PC-9 (cell line): ENCODE data around the gene CLK4.

Source experiments
- EZH2 ChIP-seq: fragments of 200-600 bp; sonication (generic); IDR thresholded peaks from 2 replicates; pipeline ENCODE4 v1.8.0; 2017; ENCODE audit warnings: antibody characterized with exemption, low read depth
- TF ChIP-seq, protein P1 (sequence below): fragments of 200-600 bp; sonication (generic); conservative IDR thresholded peaks from 2 replicates; pipeline ENCODE4 v1.6.1; 2017; ENCODE audit warnings: mixed run types, antibody characterized with exemption, mild to moderate bottlenecking, moderate library complexity

DNA sequence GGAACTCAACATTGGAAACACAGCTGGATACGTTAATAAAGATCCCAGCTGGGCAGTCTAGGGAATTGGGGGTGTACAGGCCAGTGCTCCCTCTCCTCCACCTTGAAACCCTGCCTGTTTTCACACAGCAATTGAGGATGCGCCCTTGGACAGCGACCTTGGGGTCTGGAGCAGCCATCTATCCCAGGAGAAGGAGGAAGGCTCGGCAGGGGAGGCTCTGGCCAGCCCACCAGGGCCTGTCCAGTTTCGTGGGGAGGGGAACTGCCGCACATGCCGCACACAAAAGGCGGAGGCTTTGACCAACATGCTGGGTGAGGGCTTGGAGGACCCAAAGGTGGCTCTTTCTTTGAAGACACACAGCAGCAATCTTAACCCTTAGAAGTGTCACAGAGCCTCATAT lies 38.1 kb downstream of the CLK4 start:
- TF ChIP-seq, protein P1, sequence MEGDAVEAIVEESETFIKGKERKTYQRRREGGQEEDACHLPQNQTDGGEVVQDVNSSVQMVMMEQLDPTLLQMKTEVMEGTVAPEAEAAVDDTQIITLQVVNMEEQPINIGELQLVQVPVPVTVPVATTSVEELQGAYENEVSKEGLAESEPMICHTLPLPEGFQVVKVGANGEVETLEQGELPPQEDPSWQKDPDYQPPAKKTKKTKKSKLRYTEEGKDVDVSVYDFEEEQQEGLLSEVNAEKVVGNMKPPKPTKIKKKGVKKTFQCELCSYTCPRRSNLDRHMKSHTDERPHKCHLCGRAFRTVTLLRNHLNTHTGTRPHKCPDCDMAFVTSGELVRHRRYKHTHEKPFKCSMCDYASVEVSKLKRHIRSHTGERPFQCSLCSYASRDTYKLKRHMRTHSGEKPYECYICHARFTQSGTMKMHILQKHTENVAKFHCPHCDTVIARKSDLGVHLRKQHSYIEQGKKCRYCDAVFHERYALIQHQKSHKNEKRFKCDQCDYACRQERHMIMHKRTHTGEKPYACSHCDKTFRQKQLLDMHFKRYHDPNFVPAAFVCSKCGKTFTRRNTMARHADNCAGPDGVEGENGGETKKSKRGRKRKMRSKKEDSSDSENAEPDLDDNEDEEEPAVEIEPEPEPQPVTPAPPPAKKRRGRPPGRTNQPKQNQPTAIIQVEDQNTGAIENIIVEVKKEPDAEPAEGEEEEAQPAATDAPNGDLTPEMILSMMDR: no peak
- TF ChIP-seq EZH2: no peak
